HCT116 (cell line): Measurements from ENCODE around the gene MRPS2. TPM values are rescaled to one million over a fixed set of nuclear protein-coding genes. Genes with fewer than 3 reads are reported as not detected.

Source experiments
- ATAC-seq: fragments of 200-7000 bp; cut with Tn5 transposase; 2 replicates; pipeline ENCODE4 v1.9.1; 2020; ENCODE audit warnings: mild to moderate bottlenecking, moderate library complexity
- BruUV-seq: library from RNA; stranded (reverse); fragments of 400-500 nt; replicated peaks from 2 replicates; lab custom pipeline; 2021; lab: Mats Ljungman, UMichigan
- CTCF ChIA-PET: fragments of 300-600 bp; sonication (Branson Sonifier 250); formaldehyde crosslinking; loops from one replicate; lab custom pipeline; 2021; ENCODE audit warnings: antibody characterized with exemption; lab: Charles Lee
- POLR2A ChIA-PET: fragments of 300-600, 350-600 bp; sonication (Branson Sonifier 250); formaldehyde crosslinking; loops from one replicate; lab custom pipeline; 2021; ENCODE audit warnings: antibody characterized with exemption; lab: Charles Lee
- RAD21 ChIA-PET, 2 experiments: fragments of 300-600 bp; sonication (Branson Sonifier 250); formaldehyde crosslinking; loops; one replicate each; lab custom pipeline; 2023; ENCODE audit warnings: low total read pairs in 2 of 2; ENCODE audit not compliant: uncharacterized antibody in 2 of 2, unreplicated experiment in 2 of 2, low non-redundant PET in 1 of 2; lab: Charles Lee
- DNase-seq: peaks from one replicate; pipeline ENCODE4 v3.0.0-alpha.2; 2010; ENCODE audit warnings: low read depth, low spot score
- H2AFZ ChIP-seq: fragments of 200-600 bp; shearing (Covaris generic), sonication (generic); 2 replicates; pipeline ENCODE4 v1.6.1; 2017; ENCODE audit warnings: low read depth, mixed run types, mixed read lengths, antibody characterized with exemption, low read length; ENCODE audit not compliant: poor library complexity, severe bottlenecking
- H3K27ac ChIP-seq: 2 replicates; pipeline ENCODE4 v1.5.1; 2012; ENCODE audit warnings: low read depth, low read length
- H3K27me3 ChIP-seq: fragments of 200-600 bp; sonication (generic); 2 replicates; pipeline ENCODE4 v1.6.1; 2016; ENCODE audit warnings: mixed run types, low read length, mixed read lengths; ENCODE audit not compliant: insufficient read depth
- H3K36me3 ChIP-seq, 2 experiments: fragments of 200-500 bp in 1 of 2; fragments of 200-600 bp in 1 of 2; sonication (Bioruptor generic) in 1 of 2; sonication (generic) in 1 of 2; 2 replicates each; pipeline versions ENCODE4 v1.5.1 to v1.6.1; 2014 to 2016; ENCODE audit warnings: low read length in 2 of 2, inconsistent platforms in 1 of 2, mixed read lengths in 1 of 2, mixed run types in 1 of 2; ENCODE audit not compliant: insufficient read depth in 2 of 2, control insufficient read depth in 1 of 2
- H3K4me1 ChIP-seq, 2 experiments: fragments of 200-600 bp in 1 of 2; sonication (generic) in 1 of 2; 2 replicates each; pipeline versions ENCODE4 v1.5.1 to v1.6.1; 2012 to 2017; ENCODE audit warnings: low read length in 2 of 2, inconsistent platforms in 1 of 2, mild to moderate bottlenecking in 1 of 2, mixed read lengths in 1 of 2, mixed run types in 1 of 2, moderate library complexity in 1 of 2; ENCODE audit not compliant: insufficient read depth in 2 of 2, control insufficient read depth in 1 of 2
- H3K4me2 ChIP-seq: fragments of 200-600 bp; sonication (generic); 2 replicates; pipeline ENCODE4 v1.6.1; 2017; ENCODE audit warnings: mixed run types, low read length, mixed read lengths
- H3K4me3 ChIP-seq, 2 experiments: fragments of 200-600 bp in 1 of 2; sonication (generic) in 1 of 2; replicated peaks in 1 of 2; 2 replicates each; pipeline ENCODE4 v1.5.1; 2011 to 2016; ENCODE audit warnings: low read length in 2 of 2, control low read depth in 1 of 2, low read depth in 1 of 2, mild to moderate bottlenecking in 1 of 2, mixed read lengths in 1 of 2, mixed run types in 1 of 2
- H3K79me2 ChIP-seq: fragments of 200-600 bp; sonication (generic); 2 replicates; pipeline ENCODE4 v1.6.1; 2017; ENCODE audit warnings: mild to moderate bottlenecking, mixed run types, low read length, moderate library complexity, mixed read lengths; ENCODE audit not compliant: insufficient read depth
- H3K9ac ChIP-seq: fragments of 200-600 bp; sonication (generic); 2 replicates; pipeline ENCODE4 v1.6.1; 2016; ENCODE audit warnings: low read length, mixed read lengths
- H3K9me2 ChIP-seq: fragments of 200-600 bp; sonication (generic), shearing (Covaris generic); 2 replicates; pipeline ENCODE4 v1.6.1; 2017; ENCODE audit warnings: mixed run types, mild to moderate bottlenecking, moderate library complexity; ENCODE audit not compliant: insufficient read depth
- H3K9me3 ChIP-seq, 2 experiments: fragments of 200-500 bp in 1 of 2; fragments of 200-600 bp in 1 of 2; sonication (Bioruptor generic) in 1 of 2; sonication (generic) in 1 of 2; 2 replicates each; pipeline ENCODE4 v1.6.1; 2014 to 2017; ENCODE audit warnings: low read length in 2 of 2, mixed read lengths in 2 of 2, inconsistent platforms in 1 of 2, low read depth in 1 of 2, mild to moderate bottlenecking in 1 of 2, mixed run types in 1 of 2, moderate library complexity in 1 of 2; ENCODE audit not compliant: control insufficient read depth in 1 of 2, insufficient read depth in 1 of 2
- H4K20me1 ChIP-seq: fragments of 200-600 bp; sonication (generic), shearing (Covaris generic); 2 replicates; pipeline ENCODE4 v1.6.1; 2017; ENCODE audit warnings: mixed run types, mild to moderate bottlenecking, moderate library complexity; ENCODE audit not compliant: insufficient read depth
- ATF3 ChIP-seq: IDR thresholded peaks from 2 replicates; pipeline ENCODE4 v1.6.1; 2012
- CBX3 ChIP-seq: IDR thresholded peaks from 2 replicates; pipeline ENCODE4 v1.6.1; 2012; ENCODE audit warnings: low read depth
- CTCF ChIP-seq, 3 experiments: fragments of 200-600 bp in 1 of 3; sonication (generic) in 1 of 3; IDR thresholded peaks in 2 of 3; conservative IDR thresholded peaks in 1 of 3; 2 replicates each; pipeline ENCODE4 v1.5.1; 2012 to 2017; ENCODE audit warnings: low read depth in 2 of 3, low read length in 2 of 3, antibody characterized with exemption in 1 of 3, borderline replicate concordance in 1 of 3, control low read depth in 1 of 3, mild to moderate bottlenecking in 1 of 3, mixed read lengths in 1 of 3, mixed run types in 1 of 3, moderate library complexity in 1 of 3; ENCODE audit not compliant: insufficient read depth in 1 of 3
- EGR1 ChIP-seq: IDR thresholded peaks from 2 replicates; pipeline ENCODE4 v1.6.1; 2012; ENCODE audit warnings: low read depth
- ELF1 ChIP-seq: IDR thresholded peaks from 2 replicates; pipeline ENCODE4 v1.6.1; 2012; ENCODE audit warnings: low read depth, borderline replicate concordance
- EZH2phosphoT487 ChIP-seq: fragments of 200-600 bp; IDR thresholded peaks from 2 replicates; pipeline ENCODE4 v1.6.1; 2018; ENCODE audit warnings: antibody characterized with exemption, borderline replicate concordance
- JUND ChIP-seq: IDR thresholded peaks from 2 replicates; pipeline ENCODE4 v1.6.1; 2012
- MAX ChIP-seq: IDR thresholded peaks from 2 replicates; pipeline ENCODE4 v1.6.1; 2012
- POLR2A ChIP-seq: IDR thresholded peaks from 2 replicates; pipeline ENCODE4 v1.7.0; 2011; ENCODE audit warnings: borderline replicate concordance; ENCODE audit not compliant: insufficient read depth, insufficient read length; ENCODE audit errors: extremely low read depth
- POLR2AphosphoS5 ChIP-seq: IDR thresholded peaks from 2 replicates; pipeline ENCODE4 v1.6.1; 2011; ENCODE audit warnings: mild to moderate bottlenecking, low read depth, low read length, moderate library complexity
- RAD21 ChIP-seq: IDR thresholded peaks from 2 replicates; pipeline ENCODE4 v1.6.1; 2012; ENCODE audit warnings: low read depth, mild to moderate bottlenecking
- SIN3A ChIP-seq: IDR thresholded peaks from 2 replicates; pipeline ENCODE4 v1.6.1; 2012; ENCODE audit warnings: low read depth
- SRF ChIP-seq: IDR thresholded peaks from 2 replicates; pipeline ENCODE4 v1.6.1; 2012; ENCODE audit warnings: low read depth
- YY1 ChIP-seq: IDR thresholded peaks from 2 replicates; pipeline ENCODE4 v1.6.1; 2011; ENCODE audit warnings: low read length, low read depth, moderate library complexity, mild to moderate bottlenecking; ENCODE audit not compliant: insufficient replicate concordance; ENCODE audit errors: extremely low read depth
- ZNF274 ChIP-seq: fragments of 200-500 bp; sonication (Bioruptor generic); IDR thresholded peaks from 2 replicates; pipeline ENCODE4 v1.6.1; 2014; ENCODE audit warnings: mild to moderate bottlenecking, low read depth, low read length, inconsistent platforms
- intact Hi-C: fragments of 100-400 bp; cut with micrococcal nuclease; formaldehyde crosslinking; loops from 2 replicates; pipeline ENCODE4 v1.10.0; 2022
- total RNA-seq: library from RNA; stranded (reverse); gene quantifications from one replicate; pipeline ENCODE4 v1.2.1, GENCODE V29; 2021; ENCODE audit not compliant: unreplicated experiment

Gene MRPS2
- total RNA-seq, 1 experiment from 2014 or later, result 85.1 TPM

- TF ChIP-seq CBX3, result no peak
- TF ChIP-seq CTCF (IDR thresholded peaks at IDR 0.05 in 2 of 3, conservative IDR thresholded peaks at IDR 0.05 in 1 of 3; ENCODE audit: borderline replicate concordance in 1 of 3, insufficient read depth in 1 of 3, low read depth in 2 of 3, low read length in 2 of 3), result no peak
- no peak for TF ChIP-seq ZNF274
- no peak for TF ChIP-seq JUND
- TF ChIP-seq RAD21, result no peak
- TSS peak; percentile 69 for BruUV-seq
- Histone ChIP-seq H4K20me1 (no peaks in the 10 kb centered on the region), H3K4me2 (peak overlapping the region; percentile 82), H3K4me3 (no peak overlapping the region), H3K4me1 (peaks cover 14 to 25% of the 10 kb centered on the region in 2 experiments; a peak in 3 of 4 replicates), H3K9me2 (no peaks in the 10 kb centered on the region), H3K36me3 (peaks cover 0 to under 1% of the 10 kb centered on the region in 2 experiments; a peak in 2 of 4 replicates), H3K27ac (peak overlapping the region; percentile 82), H3K79me2 (peaks cover 30% of the 10 kb centered on the region), H3K9me3 (no peaks in the 10 kb centered on the region), H2AFZ (no peak overlapping the region), H3K9ac (0 out of 2 replicates have a peak overlapping the region, but pooled peaks have one; percentile 58), H3K27me3 (no peaks in the 10 kb centered on the region)
- DNase-seq (no peak), ATAC-seq (no peak)
- ChIA-PET POLR2A (no interaction called here), RAD21 (no interaction called here), CTCF (interaction anchor here (1.5 kb wide), 1 partner anchor 15 kb away, joined by 4 read pairs; no protein-coding TSS in a partner anchor)
- intact Hi-C loops, result no loop called here
Observed at GRCh38 chr9:135478191-135478590, 22.3 kb upstream of the MRPS2 start.

GRCh38 chr9:135478829-135479468 is 21.5 kb upstream of the MRPS2 start:
- H2AFZ ChIP-seq, result no peak overlapping the region
- ChIA-PET POLR2A (no interaction called here), RAD21 (no interaction called here), CTCF (interaction anchor here (1.7 kb wide), 1 partner anchor 21 kb away, joined by 4 read pairs; a partner anchor contains a TSS)
- H3K4me1 ChIP-seq, result peaks cover 14 to 25% of the 10 kb centered on the region in 2 experiments; a peak in 3 of 4 replicates
- H3K36me3 ChIP-seq, result peaks cover 4 to 8% of the 10 kb centered on the region in 2 experiments; a peak in 3 of 4 replicates
- H3K27me3 ChIP-seq, result no peaks in the 10 kb centered on the region
- BruUV-seq, result no TSS peak
- peak overlapping the region; percentile 82 for H3K4me2 ChIP-seq
- H3K4me3 ChIP-seq, result peak overlapping the region; percentile 44 to 63
- no peaks in the 10 kb centered on the region for H3K9me2 ChIP-seq
- H3K9ac ChIP-seq, result peak overlapping the region; percentile 58
- no peaks in the 10 kb centered on the region for H3K9me3 ChIP-seq
- peaks cover 30% of the 10 kb centered on the region for H3K79me2 ChIP-seq
- intact Hi-C loops, result no loop called here
- no peaks in the 10 kb centered on the region for H4K20me1 ChIP-seq
- H3K27ac ChIP-seq, result peak overlapping the region; percentile 82
- DNase-seq, result no peak
- ATAC-seq, result peak; percentile 50
- no peak for TF ChIP-seq ATF3
- no peak for TF ChIP-seq EZH2phosphoT487
- no peak for TF ChIP-seq YY1
- peak; percentile 45 for TF ChIP-seq POLR2AphosphoS5
- TF ChIP-seq ELF1, result no peak
- TF ChIP-seq SRF, result no peak
- peak in 2 of 3 experiments; percentile 40 to 42; a peak in 4 of 6 replicates for TF ChIP-seq CTCF (IDR thresholded peaks at IDR 0.05 in 2 of 3, conservative IDR thresholded peaks at IDR 0.05 in 1 of 3; ENCODE audit: borderline replicate concordance in 1 of 3, insufficient read depth in 1 of 3, low read depth in 2 of 3, low read length in 2 of 3)
- TF ChIP-seq EGR1, result no peak
- no peak for TF ChIP-seq JUND
- peak; percentile 71; the same call in 1 of the 2 replicates for TF ChIP-seq MAX
- no peak for TF ChIP-seq SIN3A
- no peak for TF ChIP-seq POLR2A
